CD14-positive monocyte (primary cell): ENCODE results near the gene TOGARAM2. TPM values are rescaled to one million over a fixed set of nuclear protein-coding genes. Genes with fewer than 3 reads are reported as not detected.
A peak's percentile ranks its signal among the peaks of the same experiment; 100 is the strongest.

Source experiments
- DNase-seq, 3 donors: peaks; one replicate each; pipeline ENCODE4 v3.0.0-alpha.2; 2011 to 2022
- H2AFZ ChIP-seq: 2 replicates; pipeline ENCODE4 v1.6.0; 2012; ENCODE audit warnings: mild to moderate bottlenecking, low read depth, low read length, inconsistent platforms; ENCODE audit not compliant: insufficient read depth, poor library complexity, severe bottlenecking
- H3K27ac ChIP-seq, 2 donors: 1 replicate in 1 of 2; 2 replicates in 1 of 2; pipeline ENCODE4 v1.5.1; 2012 to 2013; ENCODE audit warnings: low read length in 2 of 2, control low read depth in 1 of 2, inconsistent platforms in 1 of 2, low read depth in 1 of 2, mild to moderate bottlenecking in 1 of 2
- H3K27me3 ChIP-seq, 2 donors: one replicate each; pipeline versions ENCODE4 v1.6.0 to v1.6.1; 2011 to 2013; ENCODE audit warnings: low read length in 2 of 2; ENCODE audit not compliant: control insufficient read depth in 2 of 2, insufficient read depth in 2 of 2
- H3K36me3 ChIP-seq, 2 donors: replicated peaks in 1 of 2; 1 replicate in 1 of 2; 2 replicates in 1 of 2; pipeline versions ENCODE4 v1.5.1 to v1.6.1; 2012 to 2013; ENCODE audit warnings: low read length in 2 of 2, control low read depth in 1 of 2, inconsistent platforms in 1 of 2, mild to moderate bottlenecking in 1 of 2; ENCODE audit not compliant: insufficient read depth in 2 of 2, control insufficient read depth in 1 of 2
- H3K4me1 ChIP-seq, 2 donors: 1 replicate in 1 of 2; 2 replicates in 1 of 2; pipeline versions ENCODE4 v1.5.1 to v1.6.1; 2012 to 2013; ENCODE audit warnings: low read length in 2 of 2, control low read depth in 1 of 2, inconsistent platforms in 1 of 2, mild to moderate bottlenecking in 1 of 2, moderate library complexity in 1 of 2; ENCODE audit not compliant: insufficient read depth in 2 of 2, control insufficient read depth in 1 of 2
- H3K4me2 ChIP-seq: replicated peaks from 2 replicates; pipeline ENCODE3; 2012; ENCODE audit warnings: low read length, moderate library complexity, mild to moderate bottlenecking; ENCODE audit not compliant: poor library complexity, severe bottlenecking; ENCODE audit errors: extremely low read depth
- H3K4me3 ChIP-seq, 3 experiments: fragments of 200-600 bp in 1 of 3; sonication (generic) in 1 of 3; replicated peaks in 1 of 3; 1 replicate in 2 of 3; 2 replicates in 1 of 3; pipeline ENCODE4 v1.5.1; 2011 to 2013; ENCODE audit warnings: low read length in 3 of 3, mild to moderate bottlenecking in 3 of 3, control low read depth in 2 of 3, low read depth in 2 of 3, inconsistent platforms in 1 of 3, moderate library complexity in 1 of 3
- H3K79me2 ChIP-seq: 2 replicates; pipeline ENCODE4 v1.6.0; 2012; ENCODE audit warnings: mild to moderate bottlenecking, control low read depth, inconsistent platforms, low read length, moderate library complexity; ENCODE audit not compliant: insufficient read depth
- H3K9ac ChIP-seq: 2 replicates; pipeline ENCODE4 v1.6.0; 2017; ENCODE audit warnings: low read length, mild to moderate bottlenecking; ENCODE audit not compliant: insufficient read depth, poor library complexity, severe bottlenecking
- H3K9me3 ChIP-seq, 2 donors: replicated peaks in 1 of 2; 1 replicate in 1 of 2; 2 replicates in 1 of 2; pipeline versions ENCODE4 v1.5.1 to v1.6.1; 2012 to 2013; ENCODE audit warnings: low read length in 2 of 2, control low read depth in 1 of 2; ENCODE audit not compliant: control insufficient read depth in 1 of 2, insufficient read depth in 1 of 2
- H4K20me1 ChIP-seq: 2 replicates; pipeline ENCODE4 v1.6.0; 2012; ENCODE audit warnings: mild to moderate bottlenecking, low read length, control low read depth, moderate library complexity; ENCODE audit not compliant: insufficient read depth
- H3K27ac Mint-ChIP-seq, 7 donors: one replicate each; pipeline ENCODE4 v1.8.0; 2020; ENCODE audit warnings: mild to moderate bottlenecking in 7 of 7, mixed read lengths in 7 of 7, moderate library complexity in 6 of 7, inconsistent platforms in 2 of 7
- H3K27me3 Mint-ChIP-seq, 3 donors: one replicate each; pipeline ENCODE4 v1.8.0; 2021 to 2022; ENCODE audit warnings: low read depth in 3 of 3, mild to moderate bottlenecking in 3 of 3, mixed read lengths in 3 of 3, moderate library complexity in 3 of 3, inconsistent platforms in 1 of 3
- H3K36me3 Mint-ChIP-seq, 2 donors: one replicate each; pipeline ENCODE4 v1.8.0; 2020; ENCODE audit warnings: mixed read lengths in 2 of 2, inconsistent platforms in 1 of 2, mild to moderate bottlenecking in 1 of 2
- H3K4me1 Mint-ChIP-seq: one replicate; pipeline ENCODE4 v1.8.0; 2020; ENCODE audit warnings: mild to moderate bottlenecking, mixed read lengths
- H3K4me3 Mint-ChIP-seq, 2 donors: one replicate each; pipeline ENCODE4 v1.8.0; 2020; ENCODE audit warnings: mild to moderate bottlenecking in 2 of 2, mixed read lengths in 2 of 2, moderate library complexity in 1 of 2
- H3K9me3 Mint-ChIP-seq, 7 donors: one replicate each; pipeline ENCODE4 v1.8.0; 2020 to 2022; ENCODE audit warnings: mixed read lengths in 7 of 7, mild to moderate bottlenecking in 6 of 7, moderate library complexity in 6 of 7, inconsistent platforms in 2 of 7
- WGBS: methylation state at CpG from one replicate; pipeline ENCODE4 v1.1.5; 2013; ENCODE audit warnings: missing lambda C conversion rate; ENCODE audit not compliant: insufficient coverage; 5-methylcytosine and 5-hydroxymethylcytosine counted together
- intact Hi-C, 2 donors: fragments of 100-400 bp; cut with micrococcal nuclease; formaldehyde crosslinking; loops; one replicate each; pipeline versions ENCODE4 v1.15.0 to v1.15.1; 2023
- polyA minus RNA-seq: library from RNA; depleted of rRNA, polyadenylated mRNA; stranded (reverse); fragments of >200 nt; gene quantifications from 2 replicates; pipeline ENCODE4 v1.2.3, GENCODE V29; 2012
- polyA plus RNA-seq, 3 donors: library from polyadenylated mRNA; depleted of rRNA in 1 of 3; unstranded in 2 of 3; stranded (reverse) in 1 of 3; fragments of 300-500 nt in 2 of 3; fragments of >200 nt in 1 of 3; fragmentation: Illumina TruSeq in 2 of 3; gene quantifications; 1 replicate in 2 of 3; 2 replicates in 1 of 3; pipeline ENCODE4 v1.2.3, GENCODE V29; 2012 to 2021
- total RNA-seq, 12 experiments: library from RNA in 1 of 12; stranded (reverse) in 1 of 12; fragments of 120-200 nt in 1 of 12; gene quantifications; one replicate each; pipeline ENCODE4 v1.2.4 and lab custom pipeline; 2013 to 2026; ENCODE audit warnings: mixed read lengths in 6 of 12, inconsistent platforms in 1 of 12
- TF ChIP-seq, protein P1 (sequence below): fragments of 200-600 bp; IDR thresholded peaks from one replicate; pipeline ENCODE4 v1.8.0; 2022; ENCODE audit warnings: antibody characterized with exemption, mild to moderate bottlenecking

TOGARAM2 gene
- total RNA-seq (2013): 0.42 TPM
- 1 to 10 TPM in 1 of 3 donors, under 1 TPM in 1, not detected in 1; 0.23 to 5.5 TPM for polyA plus RNA-seq
- 0.32 and 0.97 TPM in 2 replicates for polyA minus RNA-seq
- 1.0 to 5.9 (median 2.2) reads per million in 11 experiments for total RNA-seq (lab: John Stamatoyannopoulos, UW)

GRCh38 chr2:28981016-28981441 lies at the start of gene TOGARAM2:
Gene TOGARAM2 (plus strand): TSS chr2:28981298. CDS start chr2:28994835, 13,537 bp downstream.
- whole genome bisulfite sequencing: 94% methylated on average over 8 of the region's 10 CpGs
- no peaks in the 10 kb centered on the region for H3K4me1 ChIP-seq
- H3K4me3 Mint-ChIP-seq: no peak within 1 kb of the TSS
- no peak within 1 kb of the TSS for H3K27ac ChIP-seq
- no peak within 1 kb of the TSS for H3K4me2 ChIP-seq
- H3K9ac ChIP-seq: no peak within 1 kb of the TSS
- H3K4me3 ChIP-seq: no peak within 1 kb of the TSS
- H3K9me3 Mint-ChIP-seq: peaks cover 0 to 3% (median 0%) of the 10 kb centered on the region in 7 donors
- no peaks in the 10 kb centered on the region for H3K9me3 ChIP-seq
- H3K27me3 ChIP-seq: no peaks in the 10 kb centered on the region
- peaks cover 0 to 1% (median 0%) of the 10 kb centered on the region in 3 donors for H3K27me3 Mint-ChIP-seq
- no peaks in the 10 kb centered on the region for H4K20me1 ChIP-seq
- intact Hi-C loops: loop anchor here in 1 of 2 donors (10.0 kb wide), 1 partner anchor 54 kb away; no protein-coding TSS in a partner anchor
- no peaks in the 10 kb centered on the region for H3K4me1 Mint-ChIP-seq
- H3K36me3 ChIP-seq: no peaks in the 10 kb centered on the region
- DNase-seq: no peak
- TF ChIP-seq, protein P1, sequence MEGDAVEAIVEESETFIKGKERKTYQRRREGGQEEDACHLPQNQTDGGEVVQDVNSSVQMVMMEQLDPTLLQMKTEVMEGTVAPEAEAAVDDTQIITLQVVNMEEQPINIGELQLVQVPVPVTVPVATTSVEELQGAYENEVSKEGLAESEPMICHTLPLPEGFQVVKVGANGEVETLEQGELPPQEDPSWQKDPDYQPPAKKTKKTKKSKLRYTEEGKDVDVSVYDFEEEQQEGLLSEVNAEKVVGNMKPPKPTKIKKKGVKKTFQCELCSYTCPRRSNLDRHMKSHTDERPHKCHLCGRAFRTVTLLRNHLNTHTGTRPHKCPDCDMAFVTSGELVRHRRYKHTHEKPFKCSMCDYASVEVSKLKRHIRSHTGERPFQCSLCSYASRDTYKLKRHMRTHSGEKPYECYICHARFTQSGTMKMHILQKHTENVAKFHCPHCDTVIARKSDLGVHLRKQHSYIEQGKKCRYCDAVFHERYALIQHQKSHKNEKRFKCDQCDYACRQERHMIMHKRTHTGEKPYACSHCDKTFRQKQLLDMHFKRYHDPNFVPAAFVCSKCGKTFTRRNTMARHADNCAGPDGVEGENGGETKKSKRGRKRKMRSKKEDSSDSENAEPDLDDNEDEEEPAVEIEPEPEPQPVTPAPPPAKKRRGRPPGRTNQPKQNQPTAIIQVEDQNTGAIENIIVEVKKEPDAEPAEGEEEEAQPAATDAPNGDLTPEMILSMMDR: no peak
- H2AFZ ChIP-seq: no peak within 1 kb of the TSS
- H3K36me3 Mint-ChIP-seq: no peaks in the 10 kb centered on the region
- H3K79me2 ChIP-seq: no peaks in the 10 kb centered on the region
- peak within 1 kb of the TSS in 4 of 7 donors; percentile 35 to 56 (median 44) for H3K27ac Mint-ChIP-seq

GRCh38 chr2:28934769-28935168 lies 46.3 kb upstream of the TOGARAM2 start:
- H3K27ac Mint-ChIP-seq: no peak overlapping the region

More at GRCh38 chr2:28934769-28935168, 46.3 kb upstream of the TOGARAM2 start:
- Histone ChIP-seq H3K4me3 (no peak overlapping the region), H3K27ac (peak overlapping the region in 1 of 2 donors; percentile 6), H3K36me3 (peaks cover 98 to 100% of the 10 kb centered on the region in 2 donors), H4K20me1 (no peaks in the 10 kb centered on the region), H3K4me1 (no peaks in the 10 kb centered on the region), H3K27me3 (no peaks in the 10 kb centered on the region), H3K9ac (no peak overlapping the region), H3K79me2 (no peaks in the 10 kb centered on the region), H2AFZ (no peak overlapping the region), H3K4me2 (no peak overlapping the region), H3K9me3 (no peaks in the 10 kb centered on the region)
- DNase-seq: no peak
- TF ChIP-seq, protein P1: no peak
- H3K4me3 Mint-ChIP-seq: no peak overlapping the region
- intact Hi-C loops: no loop called here
- no peaks in the 10 kb centered on the region for H3K9me3 Mint-ChIP-seq
- no peaks in the 10 kb centered on the region for H3K4me1 Mint-ChIP-seq
- no CpG with 5 or more reads among the region's 2 CpGs for WGBS
- H3K27me3 Mint-ChIP-seq: no peaks in the 10 kb centered on the region
- peaks cover 78 to 80% of the 10 kb centered on the region in 2 donors for H3K36me3 Mint-ChIP-seq
